HG03378 (cell line): Measurements from ENCODE around the gene PDLIM5.
"Not testable (repeated sequence)": the region's sequence is repeated elsewhere in the genome, so short reads cannot be mapped to it uniquely, and the experiment has no call there.

Experiments
- ATAC-seq: cut with Tn5 transposase; IDR thresholded peaks from one replicate; pipeline ENCODE4 v1.9.1; 2021; ENCODE audit warnings: mild to moderate bottlenecking, moderate library complexity; ENCODE audit not compliant: unreplicated experiment

Gene PDLIM5

DNA sequence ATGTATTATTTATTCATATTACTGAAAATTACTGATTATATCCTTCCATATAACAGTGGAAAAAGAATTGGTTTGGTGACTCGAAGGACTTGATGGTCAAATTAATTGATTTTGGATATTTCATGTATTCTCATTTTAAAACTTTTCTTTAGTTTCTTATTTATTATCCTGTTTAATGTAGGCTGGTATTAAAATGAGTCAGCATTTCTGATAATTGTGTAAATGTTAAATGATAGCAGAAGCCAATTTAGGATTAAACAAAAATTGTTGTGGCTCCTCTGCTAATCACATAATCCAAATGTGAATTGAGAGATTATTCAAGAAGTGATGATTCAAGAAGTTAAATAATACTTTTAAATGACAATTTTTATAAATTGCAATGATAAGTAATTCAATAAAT is 38.7 kb downstream of the PDLIM5 start:
- no peak for ATAC-seq

DNA sequence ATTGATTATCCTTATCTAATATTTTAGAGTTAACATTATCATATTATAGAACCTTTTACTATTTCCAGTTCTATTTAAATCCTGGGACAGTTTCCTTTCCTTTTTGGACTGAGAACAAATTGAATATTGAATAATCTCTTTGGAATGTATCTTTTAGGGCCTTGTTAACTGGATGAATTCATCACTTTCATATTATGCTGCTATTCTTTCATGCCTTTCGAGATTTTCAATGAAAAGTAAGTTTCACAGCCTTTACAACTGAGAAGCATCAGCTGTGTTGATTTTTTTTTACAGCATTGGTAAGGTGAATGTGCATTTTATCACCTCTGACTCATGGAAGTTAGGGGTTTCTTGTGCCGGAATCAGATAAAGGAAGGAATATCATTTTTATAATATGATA is 39.6 kb downstream of the PDLIM5 start:
- no peak for ATAC-seq

DNA sequence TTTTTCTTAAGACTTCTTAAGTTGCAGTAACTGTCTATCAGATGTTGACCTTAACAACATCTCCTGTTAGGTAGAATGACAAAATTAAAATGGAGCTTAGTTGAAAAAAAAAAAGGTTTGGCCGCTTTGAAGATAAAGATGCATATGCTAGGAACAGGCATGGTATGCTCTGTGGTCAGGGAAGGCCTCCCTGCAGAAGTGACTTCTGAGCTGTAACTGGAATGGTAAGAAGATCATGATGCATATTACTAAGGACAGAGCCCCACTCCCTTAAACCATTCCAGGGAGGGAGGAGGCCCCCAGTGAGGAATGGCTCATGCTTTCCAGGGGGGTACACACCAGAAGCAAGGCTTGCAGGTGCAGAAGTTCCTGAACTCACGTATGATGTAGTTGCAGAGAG is 43.7 kb downstream of the PDLIM5 start:
- ATAC-seq = no peak

DNA sequence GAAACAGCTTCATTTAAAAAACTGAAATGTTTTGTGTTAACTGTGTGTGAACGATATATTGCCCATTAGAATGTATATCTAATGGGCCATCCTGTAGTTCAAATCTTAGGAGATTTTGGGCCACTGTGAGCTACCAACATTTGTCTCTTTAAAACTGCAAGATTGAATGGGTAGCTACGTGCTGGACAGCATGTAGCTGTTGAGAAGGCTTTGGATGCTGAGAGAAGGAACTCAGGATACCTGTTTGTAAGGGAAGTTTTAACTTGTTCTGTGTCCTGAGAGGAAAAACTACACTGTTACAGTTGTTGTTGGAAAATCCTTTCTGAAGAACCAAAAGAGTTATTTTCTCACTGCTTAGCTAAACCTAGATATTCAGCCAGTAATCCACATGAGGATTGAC is 45.9 kb downstream of the PDLIM5 start:
- ATAC-seq = no peak

DNA sequence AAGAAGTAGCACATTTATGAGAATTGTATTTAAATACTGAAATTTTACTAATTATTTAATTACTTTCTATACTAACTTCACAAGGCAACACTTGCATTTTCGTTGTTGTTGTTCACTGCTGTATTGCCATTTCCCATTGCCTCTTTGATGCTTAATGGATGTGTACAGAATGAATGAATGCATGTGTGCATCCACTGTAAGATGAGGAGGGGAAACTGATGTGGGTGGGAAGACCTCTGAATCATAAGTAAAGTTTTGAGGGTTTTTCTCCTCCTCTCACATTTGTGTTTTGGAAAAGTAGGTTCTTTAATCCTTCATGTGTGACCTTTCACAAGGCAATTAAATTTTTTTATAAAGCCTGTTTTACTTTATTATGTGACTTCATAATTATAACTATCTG is 46.8 kb downstream of the PDLIM5 start:
- no peak for ATAC-seq

DNA sequence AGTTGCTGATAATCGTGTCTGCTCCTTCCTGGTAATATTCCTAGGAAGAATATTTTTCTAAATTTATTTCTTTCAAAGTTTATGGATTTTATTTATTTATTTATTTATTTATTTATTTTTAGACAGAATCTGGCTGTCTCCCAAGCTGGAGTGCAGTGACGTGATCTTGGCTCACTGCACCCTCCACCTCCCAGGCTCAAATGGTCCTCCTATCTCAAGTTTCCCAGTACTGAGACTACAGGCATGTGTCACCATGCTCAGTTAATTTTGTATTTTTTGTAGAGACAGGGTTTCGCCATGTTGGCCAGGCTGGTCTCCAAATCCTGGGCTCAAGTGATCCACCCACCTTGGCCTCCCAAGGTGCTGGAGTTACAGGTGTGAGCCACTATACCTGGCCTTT is 48.9 kb downstream of the PDLIM5 start:
- ATAC-seq = no peak

DNA sequence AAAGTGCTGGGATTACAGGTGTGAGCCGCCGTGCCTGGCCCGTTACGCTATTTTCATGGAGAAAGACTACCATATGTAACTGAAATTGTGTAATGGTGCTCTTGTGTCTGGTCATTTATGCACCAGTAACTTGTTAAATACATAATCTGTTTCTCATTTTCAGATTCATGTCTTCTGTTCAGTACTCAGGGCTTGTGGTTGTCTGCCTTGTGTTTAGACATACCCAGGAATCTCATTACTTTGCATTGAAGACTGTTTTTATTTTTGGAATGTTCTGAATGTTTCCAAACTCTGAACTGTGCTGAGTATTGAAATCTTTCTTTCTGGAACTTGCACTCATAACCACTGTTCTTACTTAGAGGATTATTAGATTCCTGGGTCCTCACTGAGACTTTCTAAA is 52.8 kb downstream of the PDLIM5 start:
- ATAC-seq = no peak

DNA sequence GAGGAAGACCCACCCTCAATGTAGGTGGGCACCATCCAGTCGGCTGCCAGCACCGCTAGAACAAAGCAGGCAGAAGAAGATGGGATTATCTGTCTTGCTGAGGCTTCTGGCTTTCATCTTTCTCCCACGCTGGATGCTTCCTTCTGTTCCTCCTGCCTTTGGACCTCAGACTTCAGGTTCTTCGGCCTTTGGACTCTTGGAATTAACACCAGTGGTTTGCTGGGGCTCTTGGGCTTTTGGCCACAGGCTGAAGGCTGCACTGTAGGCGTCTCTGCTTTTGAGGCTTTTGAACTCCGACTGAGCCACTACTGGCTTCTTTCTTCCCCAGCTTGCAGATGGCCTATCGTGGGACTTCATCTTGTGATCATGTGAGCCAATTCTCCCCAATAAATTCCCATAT is 55.1 kb downstream of the PDLIM5 start:
- no peak for ATAC-seq

DNA sequence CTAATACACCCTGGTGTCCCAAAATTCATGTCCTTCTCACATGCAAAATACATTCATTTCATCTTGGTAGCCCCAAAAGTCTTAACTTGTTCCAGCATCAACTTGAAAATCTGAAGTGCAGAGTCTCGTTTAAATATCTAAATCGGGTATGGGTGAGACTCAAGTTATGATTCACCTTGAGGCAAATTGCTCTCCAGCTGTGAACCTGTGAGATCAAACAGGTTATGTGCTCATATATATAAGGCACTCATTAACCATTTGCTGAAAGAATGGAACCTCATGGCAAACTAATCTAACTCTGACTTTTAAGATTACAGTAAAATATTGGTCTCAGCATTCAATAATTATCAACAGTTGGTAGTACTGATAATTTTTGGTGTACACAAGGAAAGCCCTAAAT is 55.5 kb downstream of the PDLIM5 start:
- ATAC-seq = no peak

DNA sequence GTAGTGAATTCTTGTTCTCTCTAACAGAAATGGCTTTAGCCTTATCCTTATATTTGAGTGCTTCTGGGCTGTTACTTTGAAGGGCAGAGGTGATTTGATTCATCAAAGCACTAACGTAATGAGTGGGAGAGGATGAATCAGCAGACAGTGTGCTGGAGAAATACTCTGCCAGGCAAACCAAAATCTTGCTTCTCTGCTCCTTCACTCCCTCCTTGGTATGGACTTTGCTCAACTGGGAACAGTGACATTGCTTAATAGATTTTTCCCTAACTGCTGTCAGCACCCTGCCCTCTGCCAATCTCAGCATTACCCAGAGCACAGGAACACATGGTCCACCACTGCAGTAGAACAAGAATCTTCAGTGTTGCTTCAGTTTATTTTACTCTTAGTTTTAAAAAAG is 56.0 kb downstream of the PDLIM5 start:
- ATAC-seq = no peak

DNA sequence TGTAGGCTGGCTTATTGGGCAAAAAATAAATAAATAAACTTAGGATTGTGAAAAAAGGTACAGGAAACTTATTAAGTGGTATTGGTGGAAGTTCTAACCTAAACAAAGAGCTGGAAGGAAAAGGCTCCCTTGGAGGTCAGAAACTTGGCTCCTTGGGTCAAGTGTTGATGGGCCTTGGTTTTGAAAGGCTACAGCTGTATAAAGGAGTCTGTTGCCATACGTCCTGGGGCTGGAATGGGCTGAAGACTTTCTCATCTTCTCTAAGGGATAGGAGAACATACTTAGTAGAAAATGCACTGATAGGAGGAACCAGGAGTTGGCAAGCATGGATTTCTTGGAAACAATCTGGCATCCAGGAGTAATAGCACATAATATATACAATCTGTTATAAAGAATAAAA is 56.6 kb downstream of the PDLIM5 start:
- ATAC-seq = no peak

DNA sequence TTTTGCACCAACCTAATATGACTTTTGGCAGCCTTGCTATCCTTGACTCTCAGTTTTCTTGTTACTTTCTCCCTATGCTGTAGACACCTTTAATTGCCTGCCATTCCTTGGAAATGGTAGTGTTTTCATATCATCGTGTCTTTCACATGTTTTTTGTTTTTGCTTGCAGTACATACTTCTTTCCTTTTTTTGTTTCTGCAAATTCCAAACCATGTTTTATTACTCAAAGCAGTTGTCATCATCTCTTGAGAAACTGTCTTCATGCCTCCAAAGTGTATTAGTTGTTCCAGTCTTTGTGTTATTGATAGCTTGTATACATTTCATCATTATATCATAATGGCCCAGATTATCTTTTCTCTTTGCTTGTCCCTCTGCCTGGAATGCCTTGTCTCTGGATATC is 57.1 kb downstream of the PDLIM5 start:
- ATAC-seq = no peak

DNA sequence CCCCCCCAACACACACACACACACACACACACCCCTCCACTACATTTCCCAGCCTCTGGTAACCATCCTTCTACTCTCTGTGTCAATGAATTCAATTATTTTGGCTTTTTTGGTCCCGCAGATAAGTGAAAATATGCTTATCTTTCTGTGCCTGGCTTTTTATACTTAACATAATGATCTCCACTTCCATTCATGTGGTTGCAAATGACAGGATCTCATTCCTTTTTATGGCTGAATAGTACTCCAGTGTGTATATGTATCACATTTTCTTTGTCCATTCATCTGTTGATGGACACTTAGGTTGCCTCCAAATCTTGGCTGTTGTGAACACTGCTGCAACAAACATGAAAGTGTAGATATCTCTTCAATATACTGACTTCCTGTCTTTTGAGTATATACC is 59.8 kb downstream of the PDLIM5 start:
- no peak for ATAC-seq

DNA sequence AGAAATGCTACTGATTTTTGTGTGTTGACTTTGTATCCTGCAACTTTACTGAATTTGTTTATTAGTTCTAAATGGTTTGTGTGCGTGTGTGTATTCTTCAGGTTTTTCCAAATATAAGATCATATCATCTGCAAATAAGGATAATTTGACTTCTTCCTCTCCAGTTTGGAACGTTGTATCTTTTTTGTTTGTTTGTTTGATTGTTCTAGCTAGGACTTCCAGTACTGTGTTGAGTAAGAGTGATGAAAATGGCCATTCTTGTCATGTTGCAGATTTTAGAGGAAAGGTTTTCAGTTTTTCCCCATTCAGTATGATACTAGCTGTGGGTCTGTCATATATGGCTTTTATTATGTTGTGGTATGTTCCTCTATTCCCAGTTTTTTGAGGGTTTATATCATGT is 61.8 kb downstream of the PDLIM5 start:
- not testable (repeated sequence) for ATAC-seq

DNA sequence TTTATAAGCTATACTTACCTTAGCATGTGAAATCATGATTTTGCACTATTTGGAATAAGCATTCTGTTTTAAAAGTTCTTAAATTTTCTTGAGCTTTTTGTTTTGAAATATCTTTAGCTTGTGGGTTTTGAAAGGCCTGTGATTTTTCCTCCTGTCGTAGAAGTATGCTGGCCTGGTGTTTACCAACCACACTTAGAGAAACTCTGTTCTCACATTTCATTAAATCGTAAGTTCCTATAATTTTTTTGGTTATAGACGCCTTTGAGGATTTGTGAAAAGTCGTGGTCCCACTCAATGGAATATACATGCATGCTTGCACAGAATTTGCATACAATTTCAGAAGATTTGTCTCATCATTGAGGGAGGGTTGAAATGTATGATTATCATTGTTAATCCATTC is 63.6 kb downstream of the PDLIM5 start:
- no peak for ATAC-seq

DNA sequence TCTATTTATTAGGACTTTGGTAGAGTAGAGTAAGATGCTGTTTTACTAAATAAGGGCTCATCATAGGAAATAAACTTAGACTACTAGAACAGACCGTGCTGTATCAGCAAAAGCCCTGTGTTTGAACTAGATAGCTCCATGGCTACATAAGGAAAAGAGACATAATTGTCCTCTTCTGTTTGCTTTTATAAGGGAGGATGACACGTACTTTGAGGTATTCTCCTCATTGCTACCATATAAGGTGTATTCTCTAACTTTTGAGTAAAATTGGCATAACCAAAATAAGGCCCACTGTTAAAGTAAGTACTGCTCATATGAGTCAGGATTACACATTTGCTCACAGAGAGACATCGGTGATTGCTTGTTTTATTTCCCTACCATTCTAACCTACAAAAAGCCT is 64.3 kb downstream of the PDLIM5 start:
- no peak for ATAC-seq

DNA sequence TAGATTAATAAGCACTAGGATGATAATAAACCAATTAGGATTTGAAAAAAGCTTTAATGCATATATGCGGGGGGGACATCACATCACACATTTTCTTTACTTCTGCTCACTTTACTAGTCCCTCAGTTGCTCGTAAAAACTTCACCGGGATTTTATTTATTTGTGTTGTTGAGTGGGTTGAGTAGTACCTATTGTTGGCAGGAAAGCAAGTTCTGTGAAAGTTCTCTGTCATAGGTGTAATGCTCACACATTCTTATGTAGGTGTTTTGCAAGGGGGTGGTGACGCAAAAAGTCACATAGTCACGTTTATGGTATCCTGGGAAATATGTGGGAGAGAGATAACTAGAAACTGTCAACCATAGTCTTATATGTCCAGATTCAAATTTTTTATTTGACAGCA is 65.3 kb downstream of the PDLIM5 start:
- no peak for ATAC-seq

DNA sequence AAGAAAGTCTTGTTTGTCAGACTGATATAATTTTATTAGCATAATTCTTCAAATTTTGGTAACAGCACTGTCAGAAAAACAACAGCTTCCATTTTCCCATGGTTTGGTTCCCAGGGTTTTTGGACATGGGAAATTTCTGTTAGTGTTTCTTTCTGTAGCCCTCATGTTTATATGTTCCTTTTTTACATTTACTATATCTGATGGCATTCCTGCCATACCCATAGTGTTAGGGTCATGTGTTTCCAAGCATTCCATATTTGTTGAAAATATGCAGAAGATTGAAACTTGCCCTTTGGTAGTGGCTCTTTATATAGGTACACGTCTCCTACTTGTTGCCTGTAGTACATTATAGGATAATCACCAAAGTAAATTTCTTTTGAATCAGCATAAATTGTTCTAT is 65.8 kb downstream of the PDLIM5 start:
- no peak for ATAC-seq

DNA sequence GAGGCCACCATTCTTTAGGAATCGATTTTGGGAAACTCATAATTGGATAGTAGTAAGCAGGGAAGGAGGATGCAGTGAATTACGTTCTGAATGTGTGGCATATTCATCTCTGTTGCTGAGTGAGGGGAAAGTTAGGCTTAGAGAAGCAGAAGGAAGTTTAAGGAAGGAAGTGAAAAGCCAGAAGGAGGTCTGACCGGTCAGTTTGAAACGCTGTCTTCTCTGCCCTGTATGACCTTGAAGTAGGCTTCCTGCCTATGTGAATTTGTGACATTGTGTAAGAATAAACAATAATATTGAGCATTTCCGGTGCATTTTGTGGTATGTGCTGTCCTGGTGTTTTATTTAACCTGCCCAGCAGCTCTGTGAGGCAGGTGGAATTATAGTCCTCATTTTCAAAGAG is 67.3 kb downstream of the PDLIM5 start:
- peak; percentile 63 for ATAC-seq

DNA sequence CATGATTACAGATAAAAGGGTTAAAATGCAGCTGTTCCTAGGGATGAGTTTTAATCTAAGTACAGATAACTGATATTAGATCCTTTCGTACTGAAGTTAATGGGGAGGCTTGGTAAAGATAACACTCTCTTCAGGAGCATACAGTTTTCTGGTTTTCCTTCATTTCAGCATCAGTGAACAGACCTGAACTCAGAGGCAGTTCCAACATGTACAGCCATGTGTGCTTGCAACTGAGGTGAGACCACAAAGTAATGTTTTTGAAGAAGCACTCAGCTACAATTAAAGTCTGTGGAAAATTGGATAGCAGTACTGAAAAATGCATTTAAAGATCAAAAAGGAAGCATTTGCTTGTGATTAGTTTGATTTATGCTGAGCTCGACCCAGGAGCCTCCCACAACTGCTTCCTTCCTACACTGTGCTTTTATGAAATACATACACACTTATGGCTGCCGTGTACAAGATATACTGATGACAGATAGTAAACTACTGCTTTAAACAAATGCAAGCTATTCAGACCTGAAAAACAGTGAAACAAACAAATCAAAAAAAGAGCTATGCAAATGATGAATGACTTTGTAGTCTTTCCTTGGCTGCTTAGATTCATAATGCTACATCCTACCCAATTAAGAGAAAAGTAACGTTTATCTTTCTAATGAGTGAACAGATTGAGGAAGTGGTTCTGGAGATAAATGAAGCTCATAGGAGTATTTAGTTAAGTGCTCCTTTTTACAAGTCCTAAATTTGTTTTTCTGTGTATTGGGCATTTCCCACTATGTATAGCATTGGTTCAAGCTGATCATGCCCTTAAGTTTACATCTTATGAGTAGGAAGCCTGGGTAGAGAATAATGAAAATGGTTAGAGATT is 68.4 kb downstream of the PDLIM5 start:
- ATAC-seq = peak; percentile 51

DNA sequence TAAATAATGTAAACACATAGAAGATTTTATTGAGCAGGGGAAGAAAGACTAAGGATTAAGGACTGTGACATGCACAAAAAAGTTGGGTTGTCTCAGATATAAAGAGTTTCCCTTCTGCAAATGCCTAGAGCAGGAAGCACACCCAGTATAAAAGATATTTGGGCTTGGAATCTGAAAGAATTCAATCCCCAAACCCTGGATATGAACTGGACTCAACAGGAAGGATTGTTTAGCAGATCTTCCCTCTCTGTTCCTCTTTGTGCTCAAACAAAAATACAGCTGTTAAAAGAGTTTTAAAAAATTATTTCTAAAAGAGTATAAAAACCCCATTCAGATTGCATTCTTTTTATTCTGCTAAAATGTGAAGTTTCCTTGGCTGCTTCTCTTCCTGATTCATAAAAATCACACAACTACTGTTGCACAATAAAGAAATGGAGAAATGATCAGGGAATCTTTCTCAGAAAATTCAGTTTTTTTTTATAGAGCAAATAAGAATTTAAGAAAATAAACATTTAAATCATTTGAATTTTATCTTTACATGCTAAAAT is 71.4 kb downstream of the PDLIM5 start:
- no peak for ATAC-seq

DNA sequence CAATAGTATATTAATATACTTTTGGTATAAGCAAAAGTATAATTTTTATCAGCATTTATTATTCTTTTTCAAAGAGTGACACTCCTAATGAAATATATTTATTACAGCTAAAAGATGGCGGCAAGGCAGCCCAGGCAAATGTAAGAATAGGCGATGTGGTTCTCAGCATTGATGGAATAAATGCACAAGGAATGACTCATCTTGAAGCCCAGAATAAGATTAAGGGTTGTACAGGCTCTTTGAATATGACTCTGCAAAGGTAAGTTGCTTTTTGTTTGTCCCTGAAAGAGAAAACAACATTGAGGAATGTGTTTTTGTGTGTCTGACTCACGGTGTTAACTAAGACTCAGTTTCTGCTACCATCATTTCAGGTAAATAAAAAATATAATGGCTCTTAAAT is 71.9 kb downstream of the PDLIM5 start:
- ATAC-seq = no peak
